NCI-H345 (cell line): ENCODE results near the gene UBASH3A.

ENCODE experiments used
- DNase-seq: peaks from one replicate; lab custom pipeline; 2025; lab: John Stamatoyannopoulos, UW

The UBASH3A gene

GRCh38 chr21:42403611-42404231 lies at the start of gene UBASH3A:
UBASH3A (plus strand) TSS chr21:42403902; CDS start chr21:42403946, 44 bp downstream.
- no peak for DNase-seq

- DNase-seq, result no peak
Measured at GRCh38 chr21:42356046-42356445, 47.7 kb upstream of the UBASH3A start.

GRCh38 chr21:42356650-42357049 lies 47.1 kb upstream of the UBASH3A start:
- DNase-seq, result no peak

- no peak for DNase-seq
Measured at GRCh38 chr21:42357307-42357706, 46.4 kb upstream of the UBASH3A start.

GRCh38 chr21:42358261-42358660 lies 45.4 kb upstream of the UBASH3A start:
- no peak for DNase-seq

GRCh38 chr21:42358937-42359336 lies 44.8 kb upstream of the UBASH3A start:
- no peak for DNase-seq

- no peak for DNase-seq
Measured at GRCh38 chr21:42360317-42360716, 43.4 kb upstream of the UBASH3A start.

GRCh38 chr21:42361286-42361685 lies 42.4 kb upstream of the UBASH3A start:
- no peak for DNase-seq

GRCh38 chr21:42362198-42362597 lies 41.5 kb upstream of the UBASH3A start:
- no peak for DNase-seq

- no peak for DNase-seq
Measured at GRCh38 chr21:42362700-42363099, 41.0 kb upstream of the UBASH3A start.

- no peak for DNase-seq
Measured at GRCh38 chr21:42363312-42363711, 40.4 kb upstream of the UBASH3A start.

- DNase-seq, result no peak
Measured at GRCh38 chr21:42364304-42364865, 39.3 kb upstream of the UBASH3A start.

GRCh38 chr21:42365770-42366169 lies 37.9 kb upstream of the UBASH3A start:
- no peak for DNase-seq

GRCh38 chr21:42366292-42367010 lies 37.3 kb upstream of the UBASH3A start, which contains the start of gene TFF1:
TFF1 (minus strand) TSS chr21:42366535; CDS start chr21:42366495, 40 bp downstream.
- DNase-seq, result no peak

- DNase-seq, result no peak
Measured at GRCh38 chr21:42367367-42368165, 36.1 kb upstream of the UBASH3A start.

GRCh38 chr21:42369821-42370220 lies 33.9 kb upstream of the UBASH3A start:
- no peak for DNase-seq

GRCh38 chr21:42370894-42371654 lies 32.6 kb upstream of the UBASH3A start:
- DNase-seq, result no peak

GRCh38 chr21:42373196-42373907 lies 30.4 kb upstream of the UBASH3A start:
- DNase-seq, result no peak

GRCh38 chr21:42373908-42374455 lies 29.7 kb upstream of the UBASH3A start:
- no peak for DNase-seq

- DNase-seq, result no peak
Measured at GRCh38 chr21:42374457-42374856, 29.2 kb upstream of the UBASH3A start.
